ENCODE measurements around the gene TUBGCP6. TPM values are rescaled to one million over a fixed set of nuclear protein-coding genes. Genes with fewer than 3 reads are reported as not detected.

Gene TUBGCP6
- total and polyA plus RNA-seq, 2 donors from 2014 or later: 19.2 to 52.0 TPM

DNA sequence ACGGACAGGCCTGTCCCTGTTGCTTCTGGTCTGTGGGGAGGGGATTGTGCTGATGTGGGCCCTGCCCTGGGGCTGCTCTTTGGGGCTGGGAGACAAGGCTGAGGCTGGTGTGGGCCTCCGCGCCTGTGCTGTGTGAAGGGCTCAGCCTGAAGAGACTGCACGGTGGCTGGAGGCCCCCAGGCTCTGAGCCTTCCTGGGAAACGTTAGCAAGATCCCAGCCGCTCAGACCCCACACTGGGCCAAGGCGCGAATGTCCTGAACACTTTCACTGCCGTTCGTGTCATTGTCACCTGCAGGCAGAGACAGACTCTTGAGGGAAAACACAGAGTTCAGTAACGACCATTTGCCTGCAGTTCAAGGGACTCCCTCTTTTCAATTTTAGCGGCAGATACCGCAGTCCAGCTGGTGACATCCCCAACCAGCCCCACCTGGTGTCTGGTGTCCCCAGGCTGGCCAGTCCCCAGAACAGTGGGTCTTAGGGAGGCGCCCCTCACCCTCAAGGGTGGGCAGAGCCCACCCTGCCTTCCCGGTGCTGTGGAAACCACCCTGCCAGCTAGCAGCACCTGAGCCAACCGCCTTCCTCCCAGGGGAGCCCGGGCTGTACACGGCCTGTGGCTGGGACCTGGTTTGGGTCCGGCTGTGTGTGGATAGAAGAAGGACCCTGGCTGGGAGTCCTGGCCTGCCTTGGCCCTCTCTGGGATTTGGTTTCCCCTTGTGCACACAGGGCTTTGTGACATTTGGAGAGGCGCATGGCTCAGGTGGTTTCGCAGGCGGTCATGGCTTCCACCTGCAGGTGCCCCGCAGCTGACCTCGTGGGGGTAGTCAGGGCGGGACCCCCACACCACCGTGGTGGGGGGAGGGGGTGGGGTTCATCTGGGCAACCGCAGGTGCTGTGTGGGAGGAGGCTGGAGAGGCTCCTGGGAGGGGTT, 68.6 kb downstream of the TUBGCP6 start:
- no peak for FAIRE-seq

DNA sequence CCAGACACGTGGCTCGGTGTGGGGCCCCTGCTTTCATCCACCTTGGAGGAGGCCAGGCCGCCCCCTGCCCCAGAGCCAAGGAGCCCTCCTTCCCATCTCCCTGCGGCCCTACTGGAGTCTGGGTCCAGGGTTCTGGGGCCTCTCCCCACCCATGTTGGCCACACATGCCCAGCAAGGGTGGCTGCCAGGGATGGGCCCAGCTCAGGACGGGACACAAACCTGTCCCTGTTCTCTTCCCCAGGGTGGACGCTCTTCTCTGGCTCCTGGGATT, 69.7 kb downstream of the TUBGCP6 start:
- Histone ChIP-seq H3K27ac (ENCODE audit: low read depth in 2 of 2, low read length in 2 of 2) (no peak overlapping the region), H3K36me3 (ENCODE audit: control insufficient read depth in 2 of 3, insufficient read depth in 3 of 3, low read length in 3 of 3) (no peaks in the 10 kb centered on the region), H3K27me3 (ENCODE audit: control insufficient read depth, insufficient read depth, low read length) (no peaks in the 10 kb centered on the region), H3K4me1 (ENCODE audit: control insufficient read depth in 2 of 3, insufficient read depth in 2 of 3, low read depth in 1 of 3, low read length in 3 of 3) (peaks cover 0 to 7% (median 0%) of the 10 kb centered on the region in 3 donors), H3K4me3 (ENCODE audit: low read length in 3 of 3) (no peak overlapping the region), H3K9ac (ENCODE audit: low read length in 3 of 3) (no peak overlapping the region), H3K9me3 (ENCODE audit: control insufficient read depth in 2 of 3, insufficient read depth in 1 of 3, low read length in 3 of 3) (no peaks in the 10 kb centered on the region)
- DNase-seq: no peak
- intact Hi-C loops (cut with DNase I): no loop called here
- no peak for FAIRE-seq
- TF ChIP-seq, protein P1, sequence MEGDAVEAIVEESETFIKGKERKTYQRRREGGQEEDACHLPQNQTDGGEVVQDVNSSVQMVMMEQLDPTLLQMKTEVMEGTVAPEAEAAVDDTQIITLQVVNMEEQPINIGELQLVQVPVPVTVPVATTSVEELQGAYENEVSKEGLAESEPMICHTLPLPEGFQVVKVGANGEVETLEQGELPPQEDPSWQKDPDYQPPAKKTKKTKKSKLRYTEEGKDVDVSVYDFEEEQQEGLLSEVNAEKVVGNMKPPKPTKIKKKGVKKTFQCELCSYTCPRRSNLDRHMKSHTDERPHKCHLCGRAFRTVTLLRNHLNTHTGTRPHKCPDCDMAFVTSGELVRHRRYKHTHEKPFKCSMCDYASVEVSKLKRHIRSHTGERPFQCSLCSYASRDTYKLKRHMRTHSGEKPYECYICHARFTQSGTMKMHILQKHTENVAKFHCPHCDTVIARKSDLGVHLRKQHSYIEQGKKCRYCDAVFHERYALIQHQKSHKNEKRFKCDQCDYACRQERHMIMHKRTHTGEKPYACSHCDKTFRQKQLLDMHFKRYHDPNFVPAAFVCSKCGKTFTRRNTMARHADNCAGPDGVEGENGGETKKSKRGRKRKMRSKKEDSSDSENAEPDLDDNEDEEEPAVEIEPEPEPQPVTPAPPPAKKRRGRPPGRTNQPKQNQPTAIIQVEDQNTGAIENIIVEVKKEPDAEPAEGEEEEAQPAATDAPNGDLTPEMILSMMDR (IDR thresholded peaks at IDR 0.05; ENCODE audit: borderline replicate concordance, extremely low read depth, insufficient read depth): no peak

More for the DNA sequence above, 68.6 kb downstream of the TUBGCP6 start:
- DNase-seq: peak in 1 of 5 donors; percentile 38
- intact Hi-C loops (cut with DNase I): no loop called here
- peaks cover 0 to 7% (median 0%) of the 10 kb centered on the region in 3 donors for H3K4me1 ChIP-seq (ENCODE audit: control insufficient read depth in 2 of 3, insufficient read depth in 2 of 3, low read depth in 1 of 3, low read length in 3 of 3)
- TF ChIP-seq, protein P1 (IDR thresholded peaks at IDR 0.05; ENCODE audit: borderline replicate concordance, extremely low read depth, insufficient read depth): no peak
- H3K27me3 ChIP-seq (ENCODE audit: control insufficient read depth, insufficient read depth, low read length): no peaks in the 10 kb centered on the region
- H3K36me3 ChIP-seq (ENCODE audit: control insufficient read depth in 2 of 3, insufficient read depth in 3 of 3, low read length in 3 of 3): no peaks in the 10 kb centered on the region
- H3K9me3 ChIP-seq (ENCODE audit: control insufficient read depth in 2 of 3, insufficient read depth in 1 of 3, low read length in 3 of 3): no peaks in the 10 kb centered on the region
- no peak overlapping the region for H3K9ac ChIP-seq (ENCODE audit: low read length in 3 of 3)
- H3K27ac ChIP-seq (ENCODE audit: low read depth in 2 of 2, low read length in 2 of 2): no peak overlapping the region
- no peak overlapping the region for H3K4me3 ChIP-seq (ENCODE audit: low read length in 3 of 3)

DNA sequence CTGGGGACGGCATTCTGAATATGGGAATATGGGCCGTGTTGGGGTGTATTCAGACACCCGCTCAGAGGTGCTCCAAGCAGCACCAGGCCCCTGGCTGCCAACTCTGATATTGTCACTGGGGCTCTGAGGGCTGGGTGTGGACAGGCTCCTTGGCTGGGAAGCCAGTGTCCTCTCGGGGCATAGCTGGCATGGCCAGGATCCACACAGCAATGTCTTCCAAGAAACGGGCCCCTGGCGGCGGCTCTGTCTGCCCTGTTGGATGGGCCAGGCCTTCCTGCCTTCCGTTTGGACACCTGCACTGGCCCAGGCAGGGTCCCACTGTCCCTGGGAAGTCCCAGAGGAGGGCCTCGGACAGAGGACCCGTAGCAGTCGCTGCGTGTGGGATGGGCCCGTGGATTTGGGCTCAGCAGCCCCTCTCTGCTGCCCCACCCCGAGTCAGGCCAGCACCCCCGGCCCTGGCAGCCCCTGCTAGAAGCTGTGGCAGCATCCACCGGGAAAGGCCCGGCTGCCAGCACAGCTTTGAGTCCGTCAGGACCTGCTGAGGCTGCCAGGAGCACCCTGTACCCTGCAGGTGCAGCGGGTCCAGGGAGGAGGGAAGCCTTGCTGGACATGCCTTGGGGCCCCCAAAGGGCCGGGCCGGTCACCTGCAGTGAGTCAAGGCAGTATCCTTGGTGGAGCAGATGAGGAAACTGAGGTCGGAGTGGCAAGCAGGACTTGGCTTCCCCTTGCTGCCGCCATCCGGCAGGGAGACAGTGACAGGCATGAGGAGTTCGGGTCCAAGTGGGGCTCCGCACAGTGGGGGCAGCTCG, 70.2 kb downstream of the TUBGCP6 start:
- FAIRE-seq (no peak), DNase-seq (peak in 2 of 5 donors; percentile 31 to 71)
- H3K27me3 ChIP-seq (ENCODE audit: control insufficient read depth, insufficient read depth, low read length): no peaks in the 10 kb centered on the region
- no peaks in the 10 kb centered on the region for H3K36me3 ChIP-seq (ENCODE audit: control insufficient read depth in 2 of 3, insufficient read depth in 3 of 3, low read length in 3 of 3)
- H3K4me3 ChIP-seq (ENCODE audit: low read length in 3 of 3): no peak overlapping the region
- peaks cover 0 to 4% (median 0%) of the 10 kb centered on the region in 3 donors for H3K4me1 ChIP-seq (ENCODE audit: control insufficient read depth in 2 of 3, insufficient read depth in 2 of 3, low read depth in 1 of 3, low read length in 3 of 3)
- H3K9ac ChIP-seq (ENCODE audit: low read length in 3 of 3): no peak overlapping the region
- no peak overlapping the region for H3K27ac ChIP-seq (ENCODE audit: low read depth in 2 of 2, low read length in 2 of 2)
- TF ChIP-seq, protein P1 (IDR thresholded peaks at IDR 0.05; ENCODE audit: borderline replicate concordance, extremely low read depth, insufficient read depth): no peak
- no peaks in the 10 kb centered on the region for H3K9me3 ChIP-seq (ENCODE audit: control insufficient read depth in 2 of 3, insufficient read depth in 1 of 3, low read length in 3 of 3)
- intact Hi-C loops (cut with DNase I): no loop called here
